ENCODE measurements around the gene CHGA. TPM values are rescaled to one million over a fixed set of nuclear protein-coding genes. Genes with fewer than 3 reads are reported as not detected.

CHGA gene
- total RNA-seq, 1 donor from 2014 or later = not detected

GRCh38 chr14:92978229-92979021 is 55.5 kb downstream of the CHGA start:
- DNase-seq (ENCODE audit: low read depth in 2 of 2) = no peak

- no peak for DNase-seq (ENCODE audit: low read depth in 2 of 2)
Observed at GRCh38 chr14:92980866-92981265, 57.9 kb downstream of the CHGA start.

- no peak for DNase-seq (ENCODE audit: low read depth in 2 of 2)
Observed at GRCh38 chr14:92981726-92982125, 58.8 kb downstream of the CHGA start.

- DNase-seq (ENCODE audit: low read depth in 2 of 2) = no peak
Observed at GRCh38 chr14:92982956-92983355, 60.0 kb downstream of the CHGA start.

- DNase-seq (ENCODE audit: low read depth in 2 of 2) = no peak
Observed at GRCh38 chr14:92984082-92984788, 61.3 kb downstream of the CHGA start.

Other genes starting within 250 kb of the CHGA start
- gene LGMN, start 174.5 kb upstream of the CHGA start, total RNA-seq = 52.6 and 209 TPM in 2 replicates
- gene GOLGA5, start 128.8 kb upstream of the CHGA start, total RNA-seq = 22.9 and 27.4 TPM in 2 replicates
- gene ITPK1, start 192.8 kb downstream of the CHGA start, total RNA-seq = 9.6 and 19.5 TPM in 2 replicates